Smooth muscle cell of the brain vasculature (primary cell): ENCODE results near the gene F12.

ENCODE experiments used
- DNase-seq: peaks from one replicate; pipeline ENCODE4 v3.0.0-alpha.2; 2012; ENCODE audit warnings: low read depth, low spot score

F12 gene

GRCh38 chr5:177412603-177413233 lies 3.4 kb upstream of the F12 start:
- no peak for DNase-seq

- DNase-seq: no peak
Measured at GRCh38 chr5:177410575-177410974, 1.2 kb upstream of the F12 start.

GRCh38 chr5:177405805-177406204 lies 3.6 kb downstream of the F12 start:
- no peak for DNase-seq

- DNase-seq: no peak
Measured at GRCh38 chr5:177405312-177405711, 4.1 kb downstream of the F12 start.

- no peak for DNase-seq
Measured at GRCh38 chr5:177404641-177405179, 4.7 kb downstream of the F12 start.

GRCh38 chr5:177403792-177404640 lies 5.3 kb downstream of the F12 start:
- no peak for DNase-seq

GRCh38 chr5:177403102-177403791 lies 6.1 kb downstream of the F12 start:
- no peak for DNase-seq

GRCh38 chr5:177402271-177403043 lies 6.9 kb downstream of the F12 start:
- no peak for DNase-seq

GRCh38 chr5:177399997-177400868 lies 9.1 kb downstream of the F12 start, which contains the start of gene PFN3:
Gene PFN3 (minus strand): TSS chr5:177400661. CDS start chr5:177400576, 85 bp downstream.
- no peak for DNase-seq

- DNase-seq: no peak
Measured at GRCh38 chr5:177397875-177398390, 11.4 kb downstream of the F12 start.

GRCh38 chr5:177396807-177397206 lies 12.6 kb downstream of the F12 start:
- no peak for DNase-seq

GRCh38 chr5:177396078-177396477 lies 13.3 kb downstream of the F12 start:
- DNase-seq: no peak

- no peak for DNase-seq
Measured at GRCh38 chr5:177393990-177394389, 15.4 kb downstream of the F12 start.

- DNase-seq: no peak
Measured at GRCh38 chr5:177393206-177393765, 16.1 kb downstream of the F12 start.

GRCh38 chr5:177392765-177393164 lies 16.6 kb downstream of the F12 start:
- no peak for DNase-seq

GRCh38 chr5:177390363-177391300 lies 18.7 kb downstream of the F12 start:
- DNase-seq: peak; percentile 62

GRCh38 chr5:177389241-177390169 lies 19.9 kb downstream of the F12 start:
- peak; percentile 64 for DNase-seq
